DND-41 (cell line): ENCODE data around the gene AFF2.

Experiments used
- ATAC-seq: fragments of 200-7000 bp; cut with Tn5 transposase; 3 replicates; pipeline ENCODE4 v1.9.1; 2021; ENCODE audit warnings: low read depth; ENCODE audit not compliant: insufficient read depth
- DNase-seq: peaks from one replicate; pipeline ENCODE4 v3.0.0-alpha.2; 2020
- H2AFZ ChIP-seq: 2 replicates; pipeline ENCODE4 v1.6.0; 2012; ENCODE audit warnings: low read depth, low read length
- H3K27ac ChIP-seq: 2 replicates; pipeline ENCODE4 v1.5.1; 2012; ENCODE audit warnings: low read length, inconsistent platforms
- H3K27me3 ChIP-seq: fragments of 200-600 bp; sonication (generic); 2 replicates; pipeline ENCODE4 v1.6.0; 2012; ENCODE audit warnings: low read length, mild to moderate bottlenecking, inconsistent platforms; ENCODE audit not compliant: insufficient read depth, poor library complexity
- H3K36me3 ChIP-seq: 2 replicates; pipeline ENCODE4 v1.5.1; 2012; ENCODE audit warnings: low read length, inconsistent platforms; ENCODE audit not compliant: insufficient read depth
- H3K4me1 ChIP-seq: 2 replicates; pipeline ENCODE4 v1.5.1; 2012; ENCODE audit warnings: mild to moderate bottlenecking, low read length; ENCODE audit not compliant: insufficient read depth
- H3K4me2 ChIP-seq: 2 replicates; pipeline ENCODE4 v1.6.0; 2012; ENCODE audit warnings: mild to moderate bottlenecking, moderate library complexity, low read length, inconsistent platforms; ENCODE audit not compliant: insufficient read depth
- H3K4me3 ChIP-seq, 2 experiments: fragments of 200-600 bp in 1 of 2; shearing (Covaris generic) in 1 of 2; 2 replicates each; pipeline ENCODE4 v1.5.1; 2012 to 2016; ENCODE audit warnings: inconsistent platforms in 2 of 2, low read length in 2 of 2, mild to moderate bottlenecking in 2 of 2, low read depth in 1 of 2, moderate library complexity in 1 of 2
- H3K79me2 ChIP-seq: 2 replicates; pipeline ENCODE4 v1.6.0; 2012; ENCODE audit warnings: low read length, inconsistent platforms; ENCODE audit not compliant: insufficient read depth
- H3K9ac ChIP-seq: 2 replicates; pipeline ENCODE4 v1.6.0; 2012; ENCODE audit warnings: low read depth, mild to moderate bottlenecking, inconsistent platforms, low read length, moderate library complexity
- H3K9me3 ChIP-seq: 2 replicates; pipeline ENCODE4 v1.5.1; 2012; ENCODE audit warnings: low read length, moderate library complexity, mild to moderate bottlenecking, inconsistent platforms; ENCODE audit not compliant: insufficient read depth, severe bottlenecking
- H4K20me1 ChIP-seq: 2 replicates; pipeline ENCODE4 v1.6.0; 2012; ENCODE audit warnings: low read length; ENCODE audit not compliant: insufficient read depth
- CTCF ChIP-seq: IDR thresholded peaks from 2 replicates; pipeline ENCODE4 v1.5.1; 2012; ENCODE audit warnings: borderline replicate concordance, low read length, moderate library complexity, mild to moderate bottlenecking; ENCODE audit not compliant: poor library complexity, severe bottlenecking; ENCODE audit errors: extremely low read depth
- EZH2 ChIP-seq: IDR thresholded peaks from 3 replicates; pipeline ENCODE4 v1.6.1; 2012; ENCODE audit warnings: borderline replicate concordance, low read depth, mild to moderate bottlenecking, moderate library complexity, low read length, inconsistent platforms; ENCODE audit not compliant: severe bottlenecking

The AFF2 gene

DNA sequence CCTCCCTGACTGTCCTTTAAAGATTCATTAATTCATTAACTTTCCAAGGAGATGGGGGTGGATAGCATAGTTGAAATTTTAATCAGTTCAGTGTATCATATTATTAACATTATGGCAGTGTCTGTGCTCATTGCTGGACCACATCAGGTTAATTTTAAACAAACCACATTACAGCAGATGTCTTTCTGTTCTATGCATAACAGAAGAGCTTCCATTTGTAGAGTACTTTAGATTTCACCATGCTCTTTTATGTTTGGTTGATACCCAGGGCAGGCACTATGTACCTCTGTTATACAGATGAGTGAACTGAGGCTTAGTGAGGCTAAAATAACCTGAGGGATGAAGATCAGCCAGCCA, 41.1 kb downstream of the AFF2 start:
- Histone ChIP-seq H3K36me3 (no peaks in the 10 kb centered on the region), H3K27me3 (no peaks in the 10 kb centered on the region), H3K4me1 (no peaks in the 10 kb centered on the region; the same call in 1 of the 2 replicates), H4K20me1 (no peaks in the 10 kb centered on the region), H2AFZ (no peak overlapping the region), H3K9ac (no peak overlapping the region), H3K79me2 (peaks cover 45% of the 10 kb centered on the region), H3K27ac (no peak overlapping the region), H3K4me3 (no peak overlapping the region), H3K4me2 (no peak overlapping the region), H3K9me3 (no peaks in the 10 kb centered on the region)
- TF ChIP-seq EZH2 = no peak
- TF ChIP-seq CTCF = no peak
- no peak for DNase-seq
- no peak for ATAC-seq

DNA sequence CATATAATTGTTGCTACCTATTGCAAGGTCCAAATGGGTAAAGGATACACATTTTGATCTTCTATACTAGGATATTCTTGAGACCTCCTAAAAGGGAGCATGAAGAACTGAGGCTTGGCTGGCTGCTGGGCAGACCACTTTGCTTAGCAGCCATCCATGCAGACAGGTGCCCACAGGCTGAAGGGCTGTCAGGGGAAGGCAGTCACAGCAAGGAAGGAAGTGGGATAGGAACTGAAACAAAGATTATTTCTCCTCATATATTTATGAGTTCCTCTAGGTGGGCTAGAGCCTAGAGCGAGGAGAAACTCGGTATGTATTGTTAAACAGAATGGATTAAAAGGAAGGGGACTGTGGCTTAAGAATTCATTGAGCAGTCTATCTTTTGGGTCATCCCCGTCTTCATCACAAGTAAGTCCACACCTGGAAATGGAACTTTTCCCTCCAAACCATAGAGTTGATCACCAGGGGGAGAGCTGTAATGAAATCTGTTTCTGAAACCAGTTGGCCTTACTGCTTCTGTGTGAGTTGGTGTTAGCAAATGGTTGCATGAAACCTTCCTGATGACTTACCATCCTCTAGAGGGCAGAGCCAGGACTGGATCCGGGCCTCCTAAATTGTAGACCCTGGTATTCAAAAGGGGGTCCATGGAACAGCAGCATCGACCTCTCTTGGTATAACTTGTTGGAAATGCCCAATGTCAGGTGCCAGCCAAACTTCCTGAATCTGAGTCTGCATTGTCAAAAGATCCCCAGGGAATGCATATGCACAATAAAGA, 42.3 kb downstream of the AFF2 start:
- H3K4me3 ChIP-seq = no peak overlapping the region
- no peaks in the 10 kb centered on the region for H4K20me1 ChIP-seq
- no peak for TF ChIP-seq EZH2
- TF ChIP-seq CTCF = no peak
- peak; percentile 56; the same call in 1 of the 3 replicates for ATAC-seq
- H3K4me2 ChIP-seq = no peak overlapping the region
- H3K27ac ChIP-seq = no peak overlapping the region
- H3K79me2 ChIP-seq = peaks cover 44% of the 10 kb centered on the region
- no peak overlapping the region for H3K9ac ChIP-seq
- H3K9me3 ChIP-seq = no peaks in the 10 kb centered on the region
- H2AFZ ChIP-seq = no peak overlapping the region
- H3K4me1 ChIP-seq = no peaks in the 10 kb centered on the region; the same call in 1 of the 2 replicates
- no peaks in the 10 kb centered on the region for H3K27me3 ChIP-seq
- no peaks in the 10 kb centered on the region for H3K36me3 ChIP-seq
- DNase-seq = peak; percentile 20

- TF ChIP-seq CTCF = peak; percentile 40
- TF ChIP-seq EZH2 = no peak
- no peaks in the 10 kb centered on the region for H3K27me3 ChIP-seq
- DNase-seq = no peak
- H3K4me3 ChIP-seq = no peak overlapping the region
- H3K9me3 ChIP-seq = no peaks in the 10 kb centered on the region
- ATAC-seq = no peak
- peaks cover 17% of the 10 kb centered on the region for H3K79me2 ChIP-seq
- H3K4me1 ChIP-seq = no peaks in the 10 kb centered on the region
- no peak overlapping the region for H3K4me2 ChIP-seq
- no peak overlapping the region for H3K27ac ChIP-seq
- H4K20me1 ChIP-seq = peaks cover 2% of the 10 kb centered on the region; the same call in 1 of the 2 replicates
- H3K36me3 ChIP-seq = no peaks in the 10 kb centered on the region
- no peak overlapping the region for H3K9ac ChIP-seq
- H2AFZ ChIP-seq = no peak overlapping the region
These were observed 52.4 kb downstream of the AFF2 start for GRCh38 chrX:148552775-148553174.
